Trophoblast cell (in vitro differentiated cells and primary cell): ENCODE results near the gene KANK2.

Experiments
- DNase-seq, 2 donors: peaks; one replicate each; pipeline ENCODE4 v3.0.0-alpha.2; 2016
- H2AFZ ChIP-seq: 2 replicates; pipeline ENCODE4 v1.6.1; 2013; ENCODE audit warnings: low read length, moderate library complexity, mild to moderate bottlenecking; ENCODE audit not compliant: insufficient read depth, poor library complexity
- H2AK5ac ChIP-seq: 2 replicates; pipeline ENCODE4 v1.6.1; 2013; ENCODE audit warnings: mild to moderate bottlenecking, low read length
- H2BK120ac ChIP-seq: 2 replicates; pipeline ENCODE4 v1.6.1; 2013; ENCODE audit warnings: low read length, mild to moderate bottlenecking, moderate library complexity; ENCODE audit not compliant: insufficient read depth, poor library complexity
- H2BK12ac ChIP-seq: 2 replicates; pipeline ENCODE4 v1.6.1; 2013; ENCODE audit warnings: mild to moderate bottlenecking, low read length, moderate library complexity
- H2BK5ac ChIP-seq: 2 replicates; pipeline ENCODE4 v1.6.1; 2013; ENCODE audit warnings: low read length, low read depth, moderate library complexity, mild to moderate bottlenecking; ENCODE audit not compliant: poor library complexity
- H3K14ac ChIP-seq: 2 replicates; pipeline ENCODE4 v1.6.1; 2013; ENCODE audit warnings: mild to moderate bottlenecking, low read length
- H3K18ac ChIP-seq: 2 replicates; pipeline ENCODE4 v1.6.1; 2013; ENCODE audit warnings: mild to moderate bottlenecking, low read length
- H3K23ac ChIP-seq: 2 replicates; pipeline ENCODE4 v1.6.1; 2013; ENCODE audit warnings: low read length
- H3K27ac ChIP-seq: 2 replicates; pipeline ENCODE4 v1.5.1; 2013; ENCODE audit warnings: low read depth, mild to moderate bottlenecking, inconsistent platforms, low read length, moderate library complexity
- H3K27me3 ChIP-seq: 2 replicates; pipeline ENCODE4 v1.6.1; 2013; ENCODE audit warnings: inconsistent platforms, mild to moderate bottlenecking, low read length, moderate library complexity; ENCODE audit not compliant: insufficient read depth
- H3K36me3 ChIP-seq, 2 experiments: 1 replicate in 1 of 2; 2 replicates in 1 of 2; pipeline ENCODE4 v1.6.1; 2013; ENCODE audit warnings: low read length in 2 of 2, mild to moderate bottlenecking in 2 of 2, moderate library complexity in 1 of 2; ENCODE audit not compliant: insufficient read depth in 2 of 2, control insufficient read depth in 1 of 2
- H3K4ac ChIP-seq: 2 replicates; pipeline ENCODE4 v1.6.1; 2013; ENCODE audit warnings: low read depth, mild to moderate bottlenecking, low read length, moderate library complexity
- H3K4me1 ChIP-seq, 2 experiments: 1 replicate in 1 of 2; 2 replicates in 1 of 2; pipeline ENCODE4 v1.6.1; 2013; ENCODE audit warnings: low read length in 2 of 2, mild to moderate bottlenecking in 2 of 2, moderate library complexity in 1 of 2; ENCODE audit not compliant: insufficient read depth in 2 of 2, control insufficient read depth in 1 of 2
- H3K4me2 ChIP-seq: 2 replicates; pipeline ENCODE4 v1.6.1; 2013; ENCODE audit warnings: inconsistent platforms, mild to moderate bottlenecking, low read length, moderate library complexity
- H3K4me3 ChIP-seq: 2 replicates; pipeline ENCODE4 v1.5.1; 2013; ENCODE audit warnings: mild to moderate bottlenecking, low read depth, low read length, inconsistent platforms
- H3K79me1 ChIP-seq: one replicate; pipeline ENCODE4 v1.6.1; 2013; ENCODE audit warnings: low read length
- H3K79me2 ChIP-seq: 2 replicates; pipeline ENCODE4 v1.6.1; 2013; ENCODE audit warnings: low read length, mild to moderate bottlenecking; ENCODE audit not compliant: control insufficient read depth, insufficient read depth, poor library complexity
- H3K9ac ChIP-seq: 2 replicates; pipeline ENCODE4 v1.6.1; 2013; ENCODE audit warnings: mild to moderate bottlenecking, low read length
- H3K9me3 ChIP-seq: 2 replicates; pipeline ENCODE4 v1.6.1; 2013; ENCODE audit warnings: low read depth, mild to moderate bottlenecking, control low read depth, inconsistent platforms, low read length; ENCODE audit not compliant: insufficient read depth
- H4K12ac ChIP-seq: 2 replicates; pipeline ENCODE4 v1.6.1; 2013; ENCODE audit warnings: low read depth, mild to moderate bottlenecking, low read length, moderate library complexity
- H4K8ac ChIP-seq: 2 replicates; pipeline ENCODE4 v1.6.1; 2013; ENCODE audit warnings: low read depth, mild to moderate bottlenecking, low read length, moderate library complexity
- H4K91ac ChIP-seq: one replicate; pipeline ENCODE4 v1.6.1; 2013; ENCODE audit warnings: low read depth, mild to moderate bottlenecking, low read length, moderate library complexity
- WGBS: extraction: QIAGEN DNeasy Blood & Tissue Kit; methylation state at CpG from one replicate; pipeline ENCODE4 v1.1.7; 2013; ENCODE audit warnings: missing lambda C conversion rate; ENCODE audit not compliant: insufficient read length, insufficient coverage; ENCODE audit errors: extremely low coverage; 5-methylcytosine and 5-hydroxymethylcytosine counted together

KANK2 gene

GRCh38 chr19:11204943-11205349 lies 7.6 kb upstream of the KANK2 start:
- no peak overlapping the region for H4K12ac ChIP-seq
- H3K79me2 ChIP-seq = no peaks in the 10 kb centered on the region
- H3K4ac ChIP-seq = no peak overlapping the region
- peaks cover 9 to 17% of the 10 kb centered on the region in 2 experiments for H3K36me3 ChIP-seq
- H3K9me3 ChIP-seq = no peaks in the 10 kb centered on the region
- no peak overlapping the region for H2AFZ ChIP-seq
- H3K27me3 ChIP-seq = no peaks in the 10 kb centered on the region
- no peak for DNase-seq
- H3K18ac ChIP-seq = no peak overlapping the region
- peaks cover 0 to 2% of the 10 kb centered on the region in 2 experiments for H3K4me1 ChIP-seq
- no peaks in the 10 kb centered on the region for H3K79me1 ChIP-seq
- WGBS = no CpG with 5 or more reads among the region's 5 CpGs
- no peak overlapping the region for H2BK12ac ChIP-seq
- no peak overlapping the region for H3K4me2 ChIP-seq
- no peak overlapping the region for H3K27ac ChIP-seq
- H3K9ac ChIP-seq = no peak overlapping the region
- no peak overlapping the region for H4K91ac ChIP-seq
- no peak overlapping the region for H2BK5ac ChIP-seq
- H3K14ac ChIP-seq = no peak overlapping the region
- H3K23ac ChIP-seq = no peak overlapping the region
- H4K8ac ChIP-seq = no peak overlapping the region
- no peak overlapping the region for H2BK120ac ChIP-seq
- H2AK5ac ChIP-seq = no peak overlapping the region
- no peak overlapping the region for H3K4me3 ChIP-seq

- Histone ChIP-seq H3K79me1 (no peaks in the 10 kb centered on the region), H2BK5ac (no peak overlapping the region), H2BK12ac (no peak overlapping the region), H3K18ac (no peak overlapping the region), H2AK5ac (no peak overlapping the region), H3K4me2 (no peak overlapping the region), H4K8ac (no peak overlapping the region), H3K9me3 (no peaks in the 10 kb centered on the region), H3K4ac (no peak overlapping the region), H4K12ac (no peak overlapping the region), H4K91ac (no peak overlapping the region), H3K36me3 (peaks cover 9 to 17% of the 10 kb centered on the region in 2 experiments), H3K23ac (no peak overlapping the region), H3K27ac (no peak overlapping the region), H3K27me3 (no peaks in the 10 kb centered on the region), H2AFZ (no peak overlapping the region), H3K14ac (no peak overlapping the region), H3K4me1 (peaks cover 0 to 2% of the 10 kb centered on the region in 2 experiments), H2BK120ac (no peak overlapping the region), H3K9ac (no peak overlapping the region), H3K4me3 (no peak overlapping the region), H3K79me2 (no peaks in the 10 kb centered on the region)
- no CpG with 5 or more reads among the region's 9 CpGs for WGBS
- DNase-seq = no peak
Measured at GRCh38 chr19:11204076-11204602, 6.8 kb upstream of the KANK2 start.

GRCh38 chr19:11203194-11204075 lies 6.1 kb upstream of the KANK2 start:
- Histone ChIP-seq H3K4me1 (peaks cover 0 to 2% of the 10 kb centered on the region in 2 experiments), H4K12ac (no peak overlapping the region), H3K18ac (no peak overlapping the region), H3K4me2 (no peak overlapping the region), H3K23ac (no peak overlapping the region), H3K9me3 (no peaks in the 10 kb centered on the region), H3K27ac (no peak overlapping the region), H3K79me2 (no peaks in the 10 kb centered on the region), H3K79me1 (no peaks in the 10 kb centered on the region), H3K9ac (no peak overlapping the region), H3K4ac (no peak overlapping the region), H3K4me3 (no peak overlapping the region), H2AK5ac (no peak overlapping the region), H3K27me3 (no peaks in the 10 kb centered on the region), H2BK12ac (peak overlapping the region; percentile 6), H3K14ac (no peak overlapping the region), H3K36me3 (peaks cover 4 to 10% of the 10 kb centered on the region in 2 experiments), H4K91ac (no peak overlapping the region), H2AFZ (no peak overlapping the region), H4K8ac (no peak overlapping the region), H2BK120ac (peak overlapping the region; percentile 11), H2BK5ac (no peak overlapping the region)
- DNase-seq = peak; percentile 15 to 56
- no CpG with 5 or more reads among the region's 17 CpGs for WGBS

- no peaks in the 10 kb centered on the region for H3K9me3 ChIP-seq
- H3K79me2 ChIP-seq = no peaks in the 10 kb centered on the region
- H4K8ac ChIP-seq = no peak overlapping the region
- no peak overlapping the region for H3K4me3 ChIP-seq
- H2AFZ ChIP-seq = no peak overlapping the region
- no peak overlapping the region for H3K14ac ChIP-seq
- H3K79me1 ChIP-seq = no peaks in the 10 kb centered on the region
- no peak overlapping the region for H3K27ac ChIP-seq
- no peak overlapping the region for H2BK120ac ChIP-seq
- H3K27me3 ChIP-seq = no peaks in the 10 kb centered on the region
- H2AK5ac ChIP-seq = no peak overlapping the region
- no peak overlapping the region for H4K12ac ChIP-seq
- H3K4ac ChIP-seq = no peak overlapping the region
- H3K4me1 ChIP-seq = peaks cover 0 to 2% of the 10 kb centered on the region in 2 experiments
- no peak overlapping the region for H3K9ac ChIP-seq
- no peak overlapping the region for H4K91ac ChIP-seq
- no CpG with 5 or more reads among the region's 20 CpGs for WGBS
- H3K36me3 ChIP-seq = peaks cover 3 to 10% of the 10 kb centered on the region in 2 experiments
- H3K18ac ChIP-seq = no peak overlapping the region
- no peak for DNase-seq
- no peak overlapping the region for H3K4me2 ChIP-seq
- H3K23ac ChIP-seq = no peak overlapping the region
- H2BK12ac ChIP-seq = no peak overlapping the region
- H2BK5ac ChIP-seq = no peak overlapping the region
Measured at GRCh38 chr19:11202488-11203193, 5.3 kb upstream of the KANK2 start.
